Mesenchymal stem cell (in vitro differentiated cells and primary cell): Measurements from ENCODE around the gene RAB13.

ENCODE experiments used
- DNase-seq: peaks from one replicate; pipeline ENCODE4 v3.0.0-alpha.2; 2013
- H2AFZ ChIP-seq: one replicate; pipeline ENCODE4 v1.6.1; 2013; ENCODE audit warnings: low read depth, mild to moderate bottlenecking, control low read depth, inconsistent platforms, low read length, moderate library complexity
- H2AK5ac ChIP-seq: 2 replicates; pipeline ENCODE4 v1.6.1; 2013; ENCODE audit warnings: low read length, moderate library complexity, mild to moderate bottlenecking, inconsistent platforms; ENCODE audit not compliant: severe bottlenecking
- H2BK120ac ChIP-seq: one replicate; pipeline ENCODE4 v1.6.1; 2013; ENCODE audit warnings: low read depth, mild to moderate bottlenecking, inconsistent platforms, low read length, moderate library complexity
- H2BK12ac ChIP-seq, 2 experiments: one replicate each; pipeline ENCODE4 v1.6.1; 2013; ENCODE audit warnings: inconsistent platforms in 2 of 2, low read length in 2 of 2, mild to moderate bottlenecking in 2 of 2, moderate library complexity in 2 of 2, control low read depth in 1 of 2
- H2BK15ac ChIP-seq: one replicate; pipeline ENCODE4 v1.6.1; 2013; ENCODE audit warnings: mild to moderate bottlenecking, low read depth, inconsistent platforms; ENCODE audit not compliant: poor library complexity, severe bottlenecking
- H2BK5ac ChIP-seq: 2 replicates; pipeline ENCODE4 v1.6.1; 2013; ENCODE audit warnings: low read depth, mild to moderate bottlenecking, low read length, control low read depth, inconsistent platforms; ENCODE audit not compliant: poor library complexity, severe bottlenecking
- H3K14ac ChIP-seq, 2 experiments: one replicate each; pipeline ENCODE4 v1.6.1; 2013; ENCODE audit warnings: inconsistent platforms in 2 of 2, low read length in 2 of 2, control low read depth in 1 of 2, mild to moderate bottlenecking in 1 of 2, moderate library complexity in 1 of 2
- H3K18ac ChIP-seq, 2 experiments: one replicate each; pipeline ENCODE4 v1.6.1; 2013; ENCODE audit warnings: inconsistent platforms in 2 of 2, low read length in 2 of 2, control low read depth in 1 of 2, low read depth in 1 of 2, mild to moderate bottlenecking in 1 of 2
- H3K23ac ChIP-seq, 2 experiments: one replicate each; pipeline ENCODE4 v1.6.1; 2013; ENCODE audit warnings: inconsistent platforms in 2 of 2, low read length in 2 of 2, mild to moderate bottlenecking in 2 of 2, moderate library complexity in 2 of 2, control low read depth in 1 of 2
- H3K27ac ChIP-seq: 2 replicates; pipeline ENCODE4 v1.5.1; 2013; ENCODE audit warnings: mild to moderate bottlenecking, moderate library complexity, low read length, control low read depth, inconsistent platforms; ENCODE audit not compliant: poor library complexity, severe bottlenecking
- H3K27me3 ChIP-seq, 2 experiments: 2 replicates each; pipeline versions ENCODE4 v1.6.1 to v1.7.0; 2013; ENCODE audit warnings: low read length in 2 of 2, mild to moderate bottlenecking in 2 of 2, moderate library complexity in 2 of 2, control low read depth in 1 of 2, inconsistent platforms in 1 of 2; ENCODE audit not compliant: control insufficient read depth in 1 of 2, insufficient read depth in 1 of 2
- H3K36me3 ChIP-seq, 2 experiments: 2 replicates each; pipeline versions ENCODE4 v1.6.1 to v1.7.0; 2013; ENCODE audit warnings: low read length in 2 of 2, control low read depth in 1 of 2, inconsistent platforms in 1 of 2, low read depth in 1 of 2, mild to moderate bottlenecking in 1 of 2; ENCODE audit not compliant: insufficient read depth in 2 of 2, control insufficient read depth in 1 of 2
- H3K4ac ChIP-seq, 2 experiments: one replicate each; pipeline ENCODE4 v1.6.1; 2013; ENCODE audit warnings: inconsistent platforms in 2 of 2, low read length in 2 of 2, mild to moderate bottlenecking in 2 of 2, moderate library complexity in 2 of 2, control low read depth in 1 of 2, low read depth in 1 of 2
- H3K4me1 ChIP-seq: 2 replicates; pipeline ENCODE4 v1.6.1; 2013; ENCODE audit warnings: low read depth, low read length, control low read depth; ENCODE audit not compliant: control insufficient read depth, insufficient read depth
- H3K4me2 ChIP-seq: 2 replicates; pipeline ENCODE4 v1.6.1; 2013; ENCODE audit warnings: low read length, mild to moderate bottlenecking, inconsistent platforms; ENCODE audit not compliant: poor library complexity, severe bottlenecking
- H3K4me3 ChIP-seq, 2 experiments: 2 replicates each; pipeline versions ENCODE4 v1.5.1 to v1.7.0; 2013; ENCODE audit warnings: low read length in 2 of 2, mild to moderate bottlenecking in 2 of 2, control low read depth in 1 of 2, low read depth in 1 of 2; ENCODE audit not compliant: insufficient read depth in 1 of 2
- H3K79me1 ChIP-seq: replicated peaks from 2 replicates; pipeline ENCODE4 v1.6.1; 2013; ENCODE audit warnings: mild to moderate bottlenecking, control low read depth, low read length, inconsistent platforms; ENCODE audit not compliant: poor library complexity, severe bottlenecking
- H3K9ac ChIP-seq: 2 replicates; pipeline ENCODE4 v1.7.0; 2013; ENCODE audit warnings: mild to moderate bottlenecking, low read length, moderate library complexity
- H3K9me3 ChIP-seq: 2 replicates; pipeline ENCODE4 v1.7.0; 2013; ENCODE audit warnings: mild to moderate bottlenecking, low read length; ENCODE audit not compliant: control insufficient read depth
- H4K8ac ChIP-seq: one replicate; pipeline ENCODE4 v1.6.1; 2013; ENCODE audit warnings: inconsistent platforms, mild to moderate bottlenecking, low read length, moderate library complexity
- H4K91ac ChIP-seq: one replicate; pipeline ENCODE4 v1.6.1; 2013; ENCODE audit warnings: mild to moderate bottlenecking, low read length, inconsistent platforms
- WGBS: methylation state at CpG from one replicate; pipeline ENCODE4 v1.1.7; 2013; ENCODE audit warnings: mixed read lengths; 5-methylcytosine and 5-hydroxymethylcytosine counted together

Gene RAB13

DNA sequence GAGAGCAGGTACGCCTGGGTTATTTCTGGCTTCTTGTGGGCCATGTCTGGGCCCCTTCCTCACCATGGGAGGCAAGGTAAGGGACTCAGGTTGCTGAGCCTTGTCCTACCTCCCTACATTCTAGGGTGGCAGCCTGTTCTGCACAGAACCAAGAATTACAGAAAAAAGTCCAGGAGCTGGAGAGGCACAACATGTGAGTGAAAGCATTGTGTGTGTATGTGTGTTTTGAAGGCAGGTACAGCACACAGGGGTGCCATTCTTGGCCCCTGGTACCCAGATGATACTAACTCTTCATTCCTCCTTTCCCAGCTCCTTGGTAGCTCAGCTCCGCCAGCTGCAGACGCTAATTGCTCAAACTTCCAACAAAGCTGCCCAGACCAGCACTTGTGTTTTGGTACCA is 13.1 kb downstream of the RAB13 start:
- Histone ChIP-seq H3K27me3 (no peaks in the 10 kb centered on the region), H2BK15ac (no peak overlapping the region), H3K18ac (no peak overlapping the region), H3K36me3 (peaks cover 25 to 34% of the 10 kb centered on the region in 2 experiments), H4K91ac (no peak overlapping the region), H3K4me3 (no peak overlapping the region), H3K14ac (no peak overlapping the region), H2AK5ac (no peak overlapping the region), H3K4me2 (no peak overlapping the region), H3K4me1 (peaks cover 13% of the 10 kb centered on the region), H2BK120ac (no peak overlapping the region), H3K9ac (no peak overlapping the region), H3K27ac (no peak overlapping the region), H2AFZ (no peak overlapping the region), H4K8ac (no peak overlapping the region), H3K9me3 (no peaks in the 10 kb centered on the region), H2BK12ac (no peak overlapping the region), H3K23ac (no peak overlapping the region), H3K79me1 (peaks cover 13% of the 10 kb centered on the region), H3K4ac (no peak overlapping the region), H2BK5ac (no peak overlapping the region)
- no peak for DNase-seq
- WGBS, result 93% methylated on average over 3 of the region's 3 CpGs

DNA sequence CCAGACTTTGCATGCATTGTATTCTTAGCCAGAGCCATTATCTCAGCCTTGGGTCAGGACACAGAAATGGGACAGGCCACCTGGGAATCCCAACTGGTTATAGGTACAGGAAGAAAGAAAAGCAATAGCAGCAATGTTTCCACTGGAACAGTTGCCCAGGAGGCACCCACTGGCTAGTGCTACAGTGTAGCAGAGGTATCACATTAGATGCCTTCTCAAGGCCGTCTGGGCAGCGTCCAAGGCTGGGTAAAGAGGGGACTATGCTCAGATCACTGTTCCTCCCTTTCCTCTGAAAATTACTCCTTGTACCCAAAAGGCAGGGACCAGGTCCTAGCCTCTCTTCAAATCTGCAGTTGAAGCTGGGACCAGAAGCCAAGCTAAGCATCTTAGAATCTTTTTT is 15.8 kb downstream of the RAB13 start:
- Histone ChIP-seq H3K18ac (no peak overlapping the region), H3K27ac (no peak overlapping the region), H3K23ac (no peak overlapping the region), H3K4ac (no peak overlapping the region), H3K4me1 (peaks cover 10% of the 10 kb centered on the region), H2BK5ac (no peak overlapping the region), H2BK12ac (no peak overlapping the region), H3K4me3 (no peak overlapping the region), H3K14ac (no peak overlapping the region), H3K9ac (no peak overlapping the region), H3K79me1 (peaks cover 10% of the 10 kb centered on the region), H2BK120ac (no peak overlapping the region), H4K8ac (no peak overlapping the region), H3K9me3 (no peaks in the 10 kb centered on the region), H3K36me3 (peaks cover 19 to 26% of the 10 kb centered on the region in 2 experiments), H3K27me3 (no peaks in the 10 kb centered on the region), H2AFZ (no peak overlapping the region), H2AK5ac (no peak overlapping the region), H4K91ac (no peak overlapping the region), H3K4me2 (no peak overlapping the region), H2BK15ac (no peak overlapping the region)
- DNase-seq, result no peak
- WGBS, result 93% methylated on average over 2 of the region's 2 CpGs

DNA sequence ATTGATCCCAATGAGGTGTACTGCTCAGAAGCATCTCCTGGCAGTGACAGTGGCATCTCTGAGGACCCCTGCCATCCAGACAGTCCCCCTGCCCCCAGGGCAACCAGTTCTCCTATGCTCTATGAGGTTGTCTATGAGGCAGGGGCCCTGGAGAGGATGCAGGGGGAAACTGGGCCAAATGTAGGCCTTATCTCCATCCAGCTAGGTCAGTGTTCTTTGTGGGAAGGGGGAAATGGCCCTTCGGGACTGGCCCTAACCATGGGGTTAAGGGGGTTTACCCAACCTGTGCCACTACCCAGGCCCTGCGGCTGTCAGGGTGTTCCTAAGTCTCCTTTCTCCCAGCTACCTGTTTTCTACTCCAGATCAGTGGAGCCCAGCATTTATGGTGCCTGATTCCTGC is 17.2 kb downstream of the RAB13 start:
- WGBS, result 100% methylated on average over 2 of the region's 2 CpGs
- Histone ChIP-seq H3K18ac (no peak overlapping the region), H2BK120ac (no peak overlapping the region), H3K36me3 (peaks cover 14 to 16% of the 10 kb centered on the region in 2 experiments), H4K8ac (no peak overlapping the region), H3K9me3 (no peaks in the 10 kb centered on the region), H3K79me1 (peaks cover 10% of the 10 kb centered on the region), H3K23ac (peak overlapping the region in 1 of 2 experiments; percentile 27), H2BK5ac (no peak overlapping the region), H2BK15ac (no peak overlapping the region), H4K91ac (peak overlapping the region; percentile 56), H3K4ac (no peak overlapping the region), H3K27me3 (no peaks in the 10 kb centered on the region), H2AFZ (no peak overlapping the region), H3K4me1 (peaks cover 10% of the 10 kb centered on the region), H3K4me2 (no peak overlapping the region), H3K4me3 (peak overlapping the region in 1 of 2 experiments; percentile 95), H2BK12ac (no peak overlapping the region), H3K14ac (no peak overlapping the region), H3K27ac (no peak overlapping the region), H3K9ac (no peak overlapping the region), H2AK5ac (peak overlapping the region; percentile 68)
- DNase-seq, result no peak

DNA sequence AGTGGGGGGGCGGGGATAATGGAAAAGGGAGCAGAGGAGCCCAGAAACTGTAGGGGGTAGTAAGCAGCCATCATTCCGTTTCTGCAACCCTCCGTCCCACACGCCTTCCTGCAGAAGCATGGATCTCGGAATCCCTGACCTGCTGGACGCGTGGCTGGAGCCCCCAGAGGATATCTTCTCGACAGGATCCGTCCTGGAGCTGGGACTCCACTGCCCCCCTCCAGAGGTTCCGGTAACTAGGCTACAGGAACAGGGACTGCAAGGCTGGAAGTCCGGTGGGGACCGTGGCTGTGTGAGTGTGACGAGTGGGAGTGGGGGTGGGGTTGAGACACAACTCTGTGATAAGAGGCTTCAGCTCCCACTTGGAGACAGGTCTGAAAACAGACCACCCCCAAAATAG is 17.7 kb downstream of the RAB13 start:
- 96% methylated on average over 13 of the region's 13 CpGs for WGBS
- peaks cover 10% of the 10 kb centered on the region for H3K79me1 ChIP-seq
- peak overlapping the region in 1 of 2 experiments; percentile 18 for H3K14ac ChIP-seq
- H3K4me3 ChIP-seq, result peak overlapping the region in 1 of 2 experiments; percentile 95
- peak overlapping the region in 1 of 2 experiments; percentile 21 for H2BK12ac ChIP-seq
- no peaks in the 10 kb centered on the region for H3K27me3 ChIP-seq
- peaks cover 10% of the 10 kb centered on the region for H3K4me1 ChIP-seq
- H3K9me3 ChIP-seq, result no peaks in the 10 kb centered on the region
- peak overlapping the region; percentile 97 for H4K8ac ChIP-seq
- H3K23ac ChIP-seq, result no peak overlapping the region
- H3K9ac ChIP-seq, result peak overlapping the region; percentile 89
- H2AK5ac ChIP-seq, result peak overlapping the region; percentile 11
- H2AFZ ChIP-seq, result no peak overlapping the region
- H2BK15ac ChIP-seq, result no peak overlapping the region
- H3K27ac ChIP-seq, result no peak overlapping the region
- H2BK120ac ChIP-seq, result no peak overlapping the region
- no peak overlapping the region for H3K18ac ChIP-seq
- peak overlapping the region; percentile 74 for H4K91ac ChIP-seq
- DNase-seq, result no peak
- peak overlapping the region; percentile 69 to 94 for H3K4ac ChIP-seq
- peaks cover 8 to 10% of the 10 kb centered on the region in 2 experiments for H3K36me3 ChIP-seq
- H3K4me2 ChIP-seq, result peak overlapping the region; percentile 72
- H2BK5ac ChIP-seq, result no peak overlapping the region
